Measurements from ENCODE around the gene CHL1. TPM values are rescaled to one million over a fixed set of nuclear protein-coding genes. Genes with fewer than 3 reads are reported as not detected.

The CHL1 gene
- total RNA-seq, 1 donor from 2014 or later, result 18.1 TPM

DNA sequence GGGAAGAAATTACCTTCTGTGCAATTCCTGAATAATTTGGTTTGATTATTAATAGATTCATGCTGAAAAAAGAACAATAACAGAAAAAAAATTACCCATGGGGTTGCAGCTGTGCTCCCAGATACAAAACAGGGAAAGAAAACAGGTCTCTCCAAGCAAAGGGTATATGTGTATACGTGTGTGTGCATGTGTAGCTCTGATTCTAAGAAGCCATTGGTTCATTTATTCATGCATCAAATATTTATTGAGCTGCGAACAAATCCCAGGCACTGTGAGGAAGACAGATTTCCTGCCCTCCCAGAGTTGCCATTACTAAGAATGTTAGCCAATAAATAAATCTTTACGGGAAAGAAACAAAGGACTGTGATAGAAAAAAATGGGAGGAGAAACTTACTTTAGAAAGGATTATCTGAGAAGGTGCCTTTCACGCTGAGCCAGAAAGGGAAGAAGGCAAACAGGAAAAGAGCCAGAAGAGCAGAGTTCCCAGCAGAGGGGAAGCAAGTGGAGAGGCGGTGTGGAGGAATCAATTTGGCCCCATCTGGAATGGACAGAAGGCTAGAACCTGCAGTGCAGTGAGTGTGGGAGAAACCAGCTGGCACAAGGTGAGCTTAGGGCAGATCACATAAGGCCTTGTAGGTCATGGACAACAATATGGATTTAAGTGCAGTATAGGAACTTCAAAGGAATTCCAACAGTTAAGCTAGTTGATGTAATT is 20.7 kb downstream of the CHL1 start:
- DNase-seq (ENCODE audit: low spot score), result no peak

DNA sequence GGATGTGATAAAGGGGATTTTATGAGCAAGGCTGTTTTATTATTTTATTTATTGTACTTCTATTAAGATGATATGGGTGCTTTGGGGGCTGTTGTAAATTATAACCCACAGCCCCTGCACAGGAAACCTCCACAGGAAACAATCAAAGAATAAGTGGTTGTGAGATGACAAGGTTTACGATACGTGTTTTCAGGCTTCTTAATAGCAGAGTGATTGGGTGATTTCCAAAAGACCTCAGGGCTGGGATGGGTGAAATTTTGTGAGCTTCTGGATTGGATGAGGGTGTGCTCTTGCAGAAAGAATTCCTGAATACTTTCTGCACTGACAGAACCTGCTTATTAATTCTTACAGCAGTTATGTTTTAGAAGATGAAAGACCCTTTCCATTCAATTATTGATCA is 21.4 kb downstream of the CHL1 start:
- DNase-seq (ENCODE audit: low spot score), result no peak

GRCh38 chr3:228442-229182 is 32.0 kb downstream of the CHL1 start:
- no peak for DNase-seq (ENCODE audit: low spot score)

- DNase-seq (ENCODE audit: low spot score), result peak; percentile 20
Observed at GRCh38 chr3:229183-229661, 32.7 kb downstream of the CHL1 start.

- DNase-seq (ENCODE audit: low spot score), result no peak
Observed at GRCh38 chr3:236881-237280, 40.3 kb downstream of the CHL1 start.

DNA sequence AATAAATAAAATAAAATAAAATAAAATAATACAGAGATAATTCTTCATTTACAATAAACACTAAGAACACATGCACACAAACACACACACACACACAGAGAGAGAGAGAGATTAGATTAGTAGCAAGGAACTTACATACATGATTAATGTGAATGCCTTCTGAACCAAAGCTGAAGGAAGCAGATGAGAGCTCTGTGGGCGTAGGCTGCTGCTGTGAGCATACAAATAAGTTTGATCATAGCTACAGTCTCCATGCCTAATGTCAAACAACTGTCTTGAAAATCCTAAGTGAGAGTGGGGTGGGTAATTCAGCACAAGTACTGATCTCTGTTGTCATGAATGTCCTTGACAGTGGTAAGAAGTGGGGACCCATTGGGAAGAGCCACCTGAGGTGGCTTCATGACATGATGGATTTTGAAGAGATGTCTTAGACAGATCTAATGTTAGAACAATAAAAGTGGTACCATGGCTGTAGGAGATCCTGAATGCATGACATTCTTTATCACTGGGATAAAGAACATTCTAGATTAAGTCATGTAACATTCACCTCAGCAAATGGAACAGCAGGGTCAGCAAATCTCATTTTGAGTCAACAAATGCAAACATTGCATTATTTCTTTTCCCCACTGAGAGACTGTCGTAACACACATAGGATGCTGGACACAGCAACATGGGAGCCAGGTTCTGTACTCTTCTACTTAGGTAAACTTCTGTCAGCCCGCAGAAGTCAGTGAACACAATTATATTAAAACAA is 46.2 kb downstream of the CHL1 start:
- no peak for DNase-seq (ENCODE audit: low spot score)

- DNase-seq (ENCODE audit: low spot score), result no peak
Observed at GRCh38 chr3:243356-243725, 46.8 kb downstream of the CHL1 start.

DNA sequence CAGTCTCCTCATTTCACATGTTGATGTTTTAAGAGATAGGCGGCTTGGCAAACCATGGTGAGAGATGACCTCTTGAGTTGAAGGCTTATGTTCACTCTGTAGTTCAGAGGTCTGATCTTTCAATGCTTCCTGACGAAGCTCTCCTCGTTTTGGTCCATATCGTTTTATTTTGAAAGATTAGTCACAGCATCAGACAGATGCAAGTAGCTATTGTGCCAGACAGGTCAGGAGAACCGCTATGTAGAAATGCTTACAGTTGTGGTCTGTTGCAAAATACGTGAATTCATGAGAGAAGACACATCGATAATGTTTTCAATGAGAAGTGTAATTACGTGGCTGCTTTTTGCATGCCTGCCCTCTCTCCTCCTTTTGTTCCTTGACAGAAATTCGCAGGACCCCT is 47.5 kb downstream of the CHL1 start:
- DNase-seq (ENCODE audit: low spot score), result no peak

GRCh38 chr3:247916-248315 is 51.4 kb downstream of the CHL1 start:
- DNase-seq (ENCODE audit: low spot score), result no peak

DNA sequence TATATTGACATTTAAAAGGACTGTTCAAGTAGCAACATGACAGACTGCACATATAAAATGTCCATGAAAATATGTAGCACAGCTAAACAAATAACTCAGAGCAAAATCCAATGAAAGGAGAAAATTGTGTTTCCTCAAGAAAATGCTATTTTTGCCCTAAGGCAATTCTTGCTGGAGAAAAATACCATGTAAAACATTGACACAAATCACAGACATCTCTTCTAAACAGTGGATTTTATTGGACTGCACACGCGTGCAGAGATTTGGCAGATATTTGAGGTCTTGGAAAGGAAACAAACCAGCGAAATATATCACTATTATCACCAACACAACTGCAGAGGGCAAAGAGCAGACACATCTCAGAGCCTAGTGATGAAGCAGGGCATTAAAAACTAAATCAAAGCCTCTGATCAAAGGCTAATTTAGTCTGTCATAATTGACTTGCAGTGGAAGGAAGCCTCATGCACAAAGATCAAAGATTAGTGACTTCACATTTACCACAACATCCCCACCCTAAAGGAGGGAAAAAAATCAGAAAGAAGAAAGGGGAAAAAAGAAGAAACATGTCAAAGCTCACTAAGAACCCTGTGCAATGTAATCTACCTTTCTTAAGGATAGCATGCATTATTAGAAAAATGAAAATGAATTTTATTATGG is 52.4 kb downstream of the CHL1 start:
- DNase-seq (ENCODE audit: low spot score), result peak; percentile 2

GRCh38 chr3:249587-250262 is 53.2 kb downstream of the CHL1 start:
- no peak for DNase-seq (ENCODE audit: low spot score)

DNA sequence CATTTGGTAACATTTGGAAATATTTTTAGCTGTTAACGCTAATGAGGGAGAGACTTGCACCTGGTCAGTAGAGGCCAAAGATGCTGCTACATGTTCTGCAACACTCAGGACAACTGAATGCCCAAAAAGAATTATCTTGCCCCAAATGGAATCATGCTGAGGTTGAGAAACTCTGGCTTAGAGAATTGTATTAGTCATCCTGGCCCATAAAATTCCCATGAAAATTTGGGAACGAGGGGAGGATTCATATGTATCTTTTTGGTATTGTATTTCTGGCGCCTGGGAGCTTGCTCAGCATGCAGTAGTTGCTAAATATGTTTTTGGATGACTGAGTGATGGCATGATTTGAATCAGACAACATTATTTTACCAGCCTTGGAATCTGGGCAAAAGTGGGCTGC is 59.9 kb downstream of the CHL1 start:
- DNase-seq (ENCODE audit: low spot score), result no peak

DNA sequence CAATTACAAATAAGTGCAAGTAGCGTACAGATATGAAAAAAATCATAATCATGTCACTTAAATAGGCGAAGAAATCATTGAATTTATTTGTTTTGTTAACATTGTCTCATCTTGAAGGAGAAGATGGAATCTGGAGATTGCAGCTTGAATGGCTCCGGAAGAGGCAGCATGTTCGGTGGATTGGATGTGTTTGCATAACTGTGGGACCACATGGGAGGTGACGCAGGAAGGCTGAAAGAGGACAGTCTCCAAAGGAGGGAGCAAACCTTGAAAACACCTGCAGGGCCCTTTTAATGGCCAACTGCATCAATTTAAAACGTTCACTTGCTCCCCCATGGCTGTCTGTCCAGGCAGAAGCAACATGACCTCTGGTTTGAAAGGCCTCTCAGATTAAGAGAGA is 61.3 kb downstream of the CHL1 start:
- DNase-seq (ENCODE audit: low spot score), result no peak

DNA sequence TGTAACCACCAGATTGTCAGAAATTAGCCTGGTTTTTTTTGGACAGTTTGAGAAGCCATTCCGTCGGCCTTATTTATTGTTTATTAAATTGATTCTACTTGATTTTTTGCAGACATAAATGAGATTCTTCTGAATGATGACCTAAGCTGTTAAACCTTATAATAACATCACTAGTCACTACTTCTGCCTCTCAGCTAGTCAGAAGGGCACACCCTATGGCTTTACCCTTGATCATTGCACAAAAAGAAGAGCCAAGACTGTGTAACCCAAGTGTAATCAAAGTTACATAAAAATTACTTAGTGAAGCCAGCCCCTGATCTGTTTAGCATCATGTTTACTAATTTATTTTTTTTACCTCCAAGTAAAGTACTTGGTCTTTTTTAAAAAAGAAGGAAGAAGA is 64.3 kb downstream of the CHL1 start:
- no peak for DNase-seq (ENCODE audit: low spot score)

DNA sequence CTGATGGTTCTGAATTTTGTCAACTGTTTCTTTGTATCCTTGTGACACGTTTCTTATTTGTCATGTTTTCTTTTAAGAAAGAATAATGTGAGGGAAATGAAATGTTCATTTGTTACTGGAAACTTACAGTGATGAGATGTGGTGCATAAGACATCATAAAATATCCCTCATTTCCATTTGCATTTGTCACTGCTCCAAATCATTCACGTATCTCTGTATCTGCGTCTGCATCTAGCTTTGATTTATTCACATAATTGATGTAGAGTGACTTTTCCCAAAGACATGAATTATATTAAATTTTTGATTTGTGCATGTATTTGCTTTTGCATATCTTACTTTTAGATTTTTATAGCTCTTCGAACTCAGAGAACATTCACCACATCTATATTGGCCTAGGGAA is 66.8 kb downstream of the CHL1 start:
- DNase-seq (ENCODE audit: low spot score), result no peak

DNA sequence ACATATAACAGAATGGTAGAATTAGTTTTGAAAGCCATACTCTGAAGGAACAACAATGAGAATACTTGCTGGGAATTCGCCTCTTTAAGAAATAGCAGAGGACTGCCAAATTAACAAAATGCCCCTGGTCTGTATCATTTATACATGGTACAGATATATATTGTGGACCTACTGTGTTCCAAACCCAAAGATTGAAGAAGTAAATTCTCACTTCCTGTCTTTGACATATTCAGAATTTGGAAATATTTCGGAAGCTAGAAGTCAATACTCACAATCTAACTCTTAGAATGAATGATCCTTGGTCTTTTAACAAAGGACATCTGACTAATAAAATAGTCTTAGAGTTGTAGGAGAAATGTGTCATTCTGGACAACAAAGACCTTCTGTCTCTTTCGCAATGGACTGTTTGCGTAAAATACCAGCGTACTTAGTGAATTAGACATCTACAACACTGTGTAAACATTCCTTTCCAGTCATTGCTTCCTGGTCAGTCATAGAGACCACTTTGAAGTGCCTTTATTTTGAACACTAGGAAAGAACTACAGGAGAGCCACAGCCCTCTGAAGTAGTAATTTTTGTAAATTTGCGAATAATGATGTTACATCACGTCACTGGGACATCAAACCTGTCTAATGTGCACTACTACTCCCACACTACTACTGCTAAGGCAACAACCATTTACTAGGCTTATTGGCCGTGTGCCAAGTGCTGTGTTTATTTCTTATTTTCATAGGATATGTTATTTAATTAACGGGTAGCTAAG is 68.0 kb downstream of the CHL1 start:
- no peak for DNase-seq (ENCODE audit: low spot score)

DNA sequence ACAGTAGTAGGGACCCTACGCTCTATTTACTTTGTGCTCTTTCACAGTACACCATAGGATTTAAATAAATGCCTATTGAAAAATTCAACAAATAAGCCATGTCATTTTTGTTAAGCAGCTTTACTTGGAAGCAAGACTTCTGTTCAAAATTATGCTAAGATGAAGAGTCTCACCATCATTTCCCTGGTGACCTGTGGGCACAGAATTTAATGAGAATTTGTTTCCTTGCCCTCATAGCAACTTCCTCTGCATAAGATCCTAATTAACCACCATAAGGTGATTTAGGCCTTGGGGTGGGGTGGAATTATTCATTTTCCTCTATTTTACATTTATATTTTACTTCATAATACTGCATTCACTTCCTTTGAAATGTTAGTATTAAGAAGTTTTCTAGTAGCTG is 70.5 kb downstream of the CHL1 start:
- no peak for DNase-seq (ENCODE audit: low spot score)

- DNase-seq (ENCODE audit: low spot score), result no peak
Observed at GRCh38 chr3:270688-271087, 74.1 kb downstream of the CHL1 start.

DNA sequence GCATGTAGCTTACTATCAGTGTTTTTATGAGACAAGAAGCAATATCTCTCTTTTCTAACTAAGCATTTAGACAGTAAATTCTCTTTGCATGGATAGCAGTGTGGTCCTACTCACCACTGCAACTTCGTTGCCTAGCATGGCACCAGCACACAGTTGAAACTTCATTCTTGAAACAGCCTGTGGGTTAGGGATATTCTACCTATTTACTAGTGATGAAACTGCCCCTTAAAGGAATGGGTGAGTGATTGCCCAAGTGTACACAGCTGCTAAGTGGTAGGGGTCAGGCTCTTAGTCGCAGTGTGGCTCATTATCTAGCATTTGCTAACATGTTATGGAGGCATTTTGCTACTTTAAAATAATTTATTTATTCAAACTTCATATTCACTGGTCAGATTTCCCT is 78.4 kb downstream of the CHL1 start:
- DNase-seq (ENCODE audit: low spot score), result no peak

- DNase-seq (ENCODE audit: low spot score), result no peak
Observed at GRCh38 chr3:277873-278272, 81.3 kb downstream of the CHL1 start.
